Cardiac septum (tissue), 1 donor: ENCODE results near the gene IPO9. TPM values are rescaled to one million over a fixed set of nuclear protein-coding genes. Genes with fewer than 3 reads are reported as not detected.
A peak's percentile ranks its signal among the peaks of the same experiment; 100 is the strongest.

Source experiments
- DNase-seq: peaks from one replicate; pipeline ENCODE4 v3.0.0-alpha.2; 2020; ENCODE audit warnings: low spot score
- intact Hi-C: fragments of 100-400 bp; cut with DNase I; formaldehyde crosslinking; loops from one replicate; pipeline ENCODE4 v1.14.0; 2022
- long read RNA-seq: library from polyadenylated mRNA; unstranded; transcript quantifications from one replicate; pipeline ENCODE4 v2.0.0, GENCODE V29; 2021
- total RNA-seq: library from RNA; stranded (reverse); fragmentation: NEBNext Ultra II Directional; extraction: Animal tissue kit (Norgen Biotek cat#: 25700); gene quantifications from one replicate; pipeline ENCODE4 v1.2.1, GENCODE V29; 2021
- donor health status: DM: no; HTN: no; CAD: no.

Gene IPO9
- 24.7 TPM for total RNA-seq
- long read RNA-seq, full-length matches to known transcripts = 6 of 24 reads
- long read RNA-seq, partial matches to known transcripts = 5 of 24 reads
- long read RNA-seq, other reads (novel, unspliced or antisense) = 13 of 24 reads

GRCh38 chr1:201828820-201829774 is at the start of gene IPO9:
Gene IPO9, plus strand, starts transcription at chr1:201829157. Its CDS starts 53 bp downstream, at chr1:201829210.
- intact Hi-C loops = loop anchor here (5.0 to 10.0 kb wide), 3 partner anchors 66 to 143 kb away; partner anchors contain the start of gene TIMM17A
- DNase-seq = peak; percentile 97

DNA sequence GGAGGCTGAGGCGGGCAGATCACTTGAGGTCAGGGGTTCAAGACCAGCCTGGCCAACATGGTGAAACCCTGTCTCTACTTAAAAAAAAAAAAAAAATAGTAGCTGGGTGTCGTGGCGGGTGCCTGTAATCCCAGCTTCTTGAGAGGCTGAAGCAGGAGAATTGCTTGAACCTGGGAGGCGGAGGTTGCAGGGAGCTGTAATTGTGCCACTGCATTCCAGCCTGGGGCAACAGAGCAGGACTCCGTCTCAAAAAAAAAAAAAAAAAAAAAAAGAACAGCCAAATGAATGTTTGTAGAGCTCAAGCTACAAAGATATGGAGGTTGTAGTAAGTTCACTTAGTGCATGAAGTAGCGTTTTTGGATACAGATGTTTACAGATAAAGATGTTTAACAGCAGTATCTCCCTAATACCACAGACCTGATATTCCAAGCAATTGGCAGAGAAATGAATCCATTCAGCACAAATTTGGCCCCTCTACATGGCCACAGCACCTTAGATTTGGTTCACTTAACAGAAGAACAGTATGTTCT is 49.5 kb upstream of the IPO9 start:
- intact Hi-C loops = no loop called here
- no peak for DNase-seq

DNA sequence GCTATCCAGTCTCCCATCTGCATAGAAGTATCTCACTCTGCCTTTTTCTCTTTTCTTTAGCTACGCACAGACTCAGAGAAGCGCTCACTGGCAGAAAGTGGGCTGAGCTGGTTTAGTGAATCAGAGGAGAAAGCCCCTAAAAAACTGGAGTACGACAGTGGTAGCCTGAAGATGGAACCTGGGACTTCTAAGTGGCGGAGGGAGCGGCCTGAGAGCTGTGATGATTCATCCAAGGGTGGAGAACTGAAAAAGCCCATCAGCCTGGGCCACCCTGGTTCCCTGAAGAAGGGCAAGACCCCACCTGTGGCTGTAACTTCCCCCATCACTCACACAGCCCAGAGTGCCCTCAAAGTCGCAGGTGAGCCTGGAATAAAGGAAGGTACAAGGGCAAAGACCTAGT is 48.0 kb upstream of the IPO9 start:
- intact Hi-C loops = no loop called here
- no peak for DNase-seq

GRCh38 chr1:201781437-201781836 is 47.5 kb upstream of the IPO9 start:
- intact Hi-C loops = no loop called here
- no peak for DNase-seq

- no peak for DNase-seq
- intact Hi-C loops = no loop called here
Measured at GRCh38 chr1:201782353-201782752, 46.6 kb upstream of the IPO9 start.

GRCh38 chr1:201783058-201783457 is 45.9 kb upstream of the IPO9 start:
- intact Hi-C loops = no loop called here
- DNase-seq = no peak

- DNase-seq = no peak
- intact Hi-C loops = no loop called here
Measured at GRCh38 chr1:201783572-201783971, 45.4 kb upstream of the IPO9 start.

GRCh38 chr1:201785291-201785690 is 43.7 kb upstream of the IPO9 start:
- intact Hi-C loops = loop anchor here (5.0 kb wide), 1 partner anchor 43 kb away; no protein-coding TSS in a partner anchor
- DNase-seq = no peak

GRCh38 chr1:201786824-201787223 is 42.1 kb upstream of the IPO9 start:
- intact Hi-C loops = loop anchor here (5.0 kb wide), 1 partner anchor 45 kb away; no protein-coding TSS in a partner anchor
- no peak for DNase-seq

DNA sequence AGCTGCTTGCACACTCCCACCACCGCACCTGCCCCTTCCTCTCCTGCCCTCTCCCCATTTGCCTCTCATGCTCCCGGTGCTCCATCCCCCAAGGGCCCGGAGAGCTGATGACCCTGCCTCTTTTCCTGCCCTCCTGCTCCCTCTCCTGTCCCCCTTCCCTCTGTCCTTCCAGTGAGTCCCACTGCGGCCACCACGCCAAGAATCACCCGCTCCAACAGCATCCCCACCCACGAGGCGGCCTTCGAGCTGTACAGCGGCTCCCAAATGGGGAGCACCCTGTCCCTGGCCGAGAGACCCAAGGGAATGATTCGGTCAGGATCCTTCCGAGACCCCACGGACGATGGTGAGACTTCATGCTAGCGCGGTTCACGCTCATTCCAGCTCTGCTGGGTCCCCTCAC is 40.7 kb upstream of the IPO9 start:
- intact Hi-C loops = loop anchor here (5.0 kb wide), 1 partner anchor 46 kb away; no protein-coding TSS in a partner anchor
- DNase-seq = no peak

- DNase-seq = no peak
- intact Hi-C loops = loop anchor here (5.0 kb wide), 1 partner anchor 47 kb away; no protein-coding TSS in a partner anchor
Measured at GRCh38 chr1:201789245-201789644, 39.7 kb upstream of the IPO9 start.

DNA sequence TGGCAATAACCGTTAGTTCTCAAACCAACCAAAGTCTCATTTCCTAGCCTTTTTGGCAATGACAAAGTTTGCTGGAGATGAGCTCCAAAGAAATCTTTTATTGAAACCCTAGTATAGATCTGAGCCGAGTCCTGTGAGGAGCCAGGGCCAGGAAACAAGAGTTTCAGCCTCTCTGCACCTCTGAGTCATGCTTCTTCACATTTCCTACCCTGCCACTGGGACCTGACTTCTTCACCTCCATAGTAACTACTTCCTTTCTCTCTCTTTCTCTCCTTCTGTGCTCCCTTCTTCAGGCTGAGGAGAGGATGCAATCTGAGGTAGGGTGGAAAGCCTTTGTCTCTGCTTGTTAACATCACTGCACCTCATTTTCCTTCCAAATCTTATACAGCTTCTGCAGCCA is 38.7 kb upstream of the IPO9 start:
- DNase-seq = no peak
- intact Hi-C loops = loop anchor here (5.0 kb wide), 1 partner anchor 143 kb away; no protein-coding TSS in a partner anchor

DNA sequence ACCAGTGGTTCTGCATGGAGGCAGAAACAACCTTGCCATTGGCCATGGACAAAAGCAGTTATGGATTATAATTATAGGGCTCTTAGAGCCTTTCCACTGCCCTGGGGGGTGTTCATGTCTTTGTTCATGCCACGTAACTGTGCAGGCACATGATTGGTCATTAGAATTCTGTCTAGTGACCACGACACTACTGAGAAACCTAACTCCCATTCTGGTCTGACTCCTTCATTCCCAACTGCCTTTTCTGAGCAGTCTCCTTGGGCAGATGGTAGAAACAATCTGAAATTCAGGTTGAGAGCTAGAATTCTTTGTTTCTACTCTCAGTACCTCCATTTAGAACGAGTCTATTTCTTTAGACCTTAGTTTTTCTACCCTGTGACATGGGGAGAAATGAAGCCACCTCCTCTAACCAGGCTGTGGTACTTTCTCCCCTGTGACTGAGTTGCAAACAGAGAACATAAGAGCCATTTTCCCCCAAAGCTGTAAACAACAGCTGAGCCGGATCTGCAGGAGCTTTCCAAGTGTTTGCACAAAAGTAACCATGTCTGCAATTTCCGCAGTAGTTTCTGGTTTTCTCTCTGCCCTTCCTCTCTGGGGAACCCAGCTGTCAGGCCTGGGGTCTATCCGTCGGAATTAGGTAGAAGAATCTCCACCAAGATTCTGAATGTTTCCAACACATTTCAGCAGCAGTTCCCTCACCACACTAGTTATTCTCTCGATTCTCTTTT is 37.7 kb upstream of the IPO9 start:
- intact Hi-C loops = loop anchor here (5.0 kb wide), 1 partner anchor 144 kb away; no protein-coding TSS in a partner anchor
- DNase-seq = no peak

GRCh38 chr1:201791779-201792173 is 37.2 kb upstream of the IPO9 start:
- no peak for DNase-seq
- intact Hi-C loops = loop anchor here (2.0 to 5.0 kb wide), 2 partner anchors 144 to 261 kb away; no protein-coding TSS in a partner anchor

DNA sequence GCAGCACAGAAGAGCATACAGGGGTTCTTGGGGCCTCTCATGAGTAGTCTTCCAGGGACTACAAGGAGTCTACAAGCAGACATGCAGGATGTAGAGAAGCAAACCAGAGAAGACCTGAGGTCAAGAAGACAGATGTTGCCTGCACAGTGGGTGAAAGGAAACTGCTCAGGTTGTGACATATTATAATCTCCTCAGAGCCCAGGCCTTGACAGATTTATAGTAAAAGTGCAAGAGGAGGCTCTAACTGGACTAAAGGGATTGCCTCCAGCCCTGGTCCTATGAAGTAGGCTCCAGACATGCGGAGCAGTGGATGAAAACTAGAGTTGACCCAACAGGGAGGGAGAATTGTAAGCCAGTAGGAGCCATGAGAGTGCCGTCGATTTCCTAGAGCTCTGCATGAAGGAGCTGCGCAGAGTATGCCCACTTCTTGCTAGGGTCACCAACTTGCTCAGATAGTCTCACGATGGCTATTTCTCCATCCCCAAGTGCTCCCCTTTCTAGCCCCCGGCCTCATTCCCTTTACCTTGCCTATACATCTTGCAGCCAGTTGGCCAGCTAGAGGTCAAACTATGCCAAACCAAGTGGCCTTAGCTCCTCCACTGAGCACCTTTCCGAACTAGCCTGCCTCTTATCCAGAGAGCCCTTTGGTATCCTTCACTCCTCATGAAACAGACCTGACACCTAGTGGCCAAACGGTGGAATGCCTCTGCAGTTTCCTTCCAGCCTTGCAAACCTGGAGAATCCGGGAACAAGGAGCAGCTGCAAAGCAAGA is 36.2 kb upstream of the IPO9 start:
- DNase-seq = peak; percentile 83
- intact Hi-C loops = loop anchor here (1.0 to 5.0 kb wide), 4 partner anchors 83 to 262 kb away; no protein-coding TSS in a partner anchor

DNA sequence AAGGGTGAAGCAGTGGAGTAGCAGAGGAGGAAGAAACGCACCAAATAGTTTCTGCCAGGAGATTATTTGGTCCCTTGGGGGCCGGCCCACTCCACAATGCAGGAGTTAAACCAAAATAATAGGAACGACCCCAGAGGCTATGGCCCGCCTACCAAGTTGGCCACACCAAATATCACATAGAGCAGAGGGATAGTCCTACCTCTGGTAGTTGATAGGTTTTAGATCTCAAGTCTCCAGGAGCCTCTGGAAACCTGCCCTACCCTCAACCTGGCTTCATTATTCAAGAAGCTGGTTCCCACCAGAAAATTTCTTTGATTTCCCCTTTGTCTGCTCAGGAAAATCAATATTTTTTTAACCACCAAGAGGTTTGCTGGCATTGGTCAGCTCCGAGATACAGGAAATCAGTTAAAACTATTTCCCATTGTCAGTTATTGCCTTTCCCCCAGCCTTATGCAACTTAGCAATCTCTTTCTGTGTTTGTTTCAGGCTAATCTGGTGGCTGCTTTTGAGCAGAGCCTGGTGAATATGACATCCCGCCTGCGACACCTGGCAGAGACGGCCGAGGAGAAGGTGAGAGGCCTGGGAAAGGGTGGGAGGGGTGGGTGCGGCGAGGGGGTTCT is 35.5 kb upstream of the IPO9 start:
- DNase-seq = no peak
- intact Hi-C loops = loop anchor here (1.0 to 5.0 kb wide), 4 partner anchors 84 to 263 kb away; no protein-coding TSS in a partner anchor

DNA sequence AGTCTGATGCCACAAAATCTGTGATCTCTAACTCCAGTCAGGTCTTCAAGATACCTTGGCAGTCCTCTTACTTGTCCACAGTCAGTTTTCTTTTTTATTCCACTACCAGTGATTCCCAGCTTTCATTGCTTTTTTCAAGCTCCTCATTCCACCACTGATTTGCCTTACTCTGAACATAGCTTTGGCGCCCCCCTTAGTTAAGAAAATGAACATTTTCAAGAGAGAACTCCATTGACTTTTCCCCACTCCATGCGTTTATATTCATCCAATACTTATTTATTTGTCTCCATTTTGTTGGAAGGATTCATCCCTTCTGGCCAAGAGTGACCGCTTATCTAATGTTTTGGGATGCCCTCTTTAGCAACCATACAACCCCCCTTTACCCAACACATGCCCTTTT is 33.9 kb upstream of the IPO9 start:
- DNase-seq = no peak
- intact Hi-C loops = no loop called here

DNA sequence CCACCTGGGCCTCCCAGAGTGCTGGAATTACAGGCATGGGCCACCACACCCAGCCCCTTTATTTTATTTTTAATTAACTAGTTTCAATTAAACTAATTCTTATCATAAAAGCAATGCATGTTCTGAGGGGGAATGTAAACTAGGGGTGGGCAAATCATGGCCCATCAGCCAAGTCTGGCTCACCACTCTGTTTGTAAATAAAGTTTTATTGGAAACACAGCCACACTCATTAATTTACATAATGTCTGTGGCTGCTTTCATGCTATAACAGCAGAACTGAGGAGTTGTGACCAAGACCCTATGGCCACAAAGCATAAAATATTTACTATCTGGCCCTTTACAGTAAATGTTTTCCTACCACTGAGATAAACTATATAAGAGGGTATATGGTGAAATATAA is 28.7 kb upstream of the IPO9 start:
- no peak for DNase-seq
- intact Hi-C loops = no loop called here
